Calu3 (cell line): ENCODE results near the gene TMCC1. TPM values are rescaled to one million over a fixed set of nuclear protein-coding genes. Genes with fewer than 3 reads are reported as not detected.

ENCODE experiments used
- BruUV-seq: library from RNA; stranded (reverse); fragments of 400-500 nt; replicated peaks from 2 replicates; lab custom pipeline; 2021; lab: Mats Ljungman, UMichigan
- CTCF ChIA-PET: fragments of 300-600 bp; sonication (Branson Sonifier 250); formaldehyde crosslinking; loops from one replicate; lab custom pipeline; 2022; ENCODE audit warnings: antibody characterized with exemption; lab: Charles Lee
- DNase-seq: peaks from one replicate; pipeline ENCODE4 v3.0.0; 2022
- H3K27ac Mint-ChIP-seq: one replicate; pipeline ENCODE4 v1.8.0; 2022; ENCODE audit warnings: mixed read lengths; ENCODE audit not compliant: unreplicated experiment
- H3K27me3 Mint-ChIP-seq: one replicate; pipeline ENCODE4 v1.8.0; 2022; ENCODE audit warnings: mixed read lengths; ENCODE audit not compliant: unreplicated experiment
- H3K36me3 Mint-ChIP-seq: one replicate; pipeline ENCODE4 v1.8.0; 2022; ENCODE audit warnings: mild to moderate bottlenecking, moderate library complexity, mixed read lengths; ENCODE audit not compliant: insufficient read depth, unreplicated experiment
- H3K4me1 Mint-ChIP-seq: one replicate; pipeline ENCODE4 v1.8.0; 2022; ENCODE audit warnings: mild to moderate bottlenecking, low read depth, mixed read lengths; ENCODE audit not compliant: unreplicated experiment
- H3K4me3 Mint-ChIP-seq: one replicate; pipeline ENCODE4 v1.8.0; 2022; ENCODE audit warnings: mild to moderate bottlenecking, low read depth, moderate library complexity, mixed read lengths; ENCODE audit not compliant: unreplicated experiment
- H3K9me3 Mint-ChIP-seq: one replicate; pipeline ENCODE4 v1.8.0; 2022; ENCODE audit warnings: low read depth, mixed read lengths; ENCODE audit not compliant: unreplicated experiment
- intact Hi-C: fragments of 100-400 bp; cut with micrococcal nuclease; formaldehyde crosslinking; loops from one replicate; pipeline ENCODE4 v1.10.0; 2022; ENCODE audit not compliant: unreplicated experiment
- total RNA-seq: library from RNA; stranded (reverse); gene quantifications from 2 replicates; pipeline ENCODE4 v1.2.3, GENCODE V29; 2022
- TF ChIP-seq, protein P1 (sequence below): fragments of 200-600 bp; IDR thresholded peaks from one replicate; pipeline ENCODE4 v1.8.0; 2022; ENCODE audit warnings: antibody characterized with exemption; ENCODE audit not compliant: unreplicated experiment

The TMCC1 gene
- total RNA-seq, 1 experiment from 2014 or later = 57.2 TPM

DNA sequence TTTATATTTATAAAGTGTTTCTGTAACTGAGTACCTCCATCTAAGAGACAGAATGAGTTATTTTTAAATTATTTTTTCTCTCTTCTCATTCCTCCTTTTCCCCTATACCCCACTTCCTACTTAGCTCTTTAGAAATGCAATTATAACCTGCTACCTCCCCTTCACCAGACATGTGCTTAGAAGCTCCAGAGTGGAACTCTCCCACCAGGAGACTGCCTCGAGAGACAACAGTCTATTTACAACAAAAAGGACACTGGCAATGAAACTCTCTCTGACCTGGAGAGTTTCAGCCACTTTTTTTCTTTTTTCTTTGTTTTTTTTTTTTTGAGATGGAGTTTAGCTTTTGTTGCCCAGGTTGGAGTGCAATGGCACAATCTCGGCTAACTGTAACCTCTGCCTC lies 177.7 kb downstream of the TMCC1 start:
- no peaks in the 10 kb centered on the region for H3K36me3 Mint-ChIP-seq
- H3K4me3 Mint-ChIP-seq = no peak overlapping the region
- intact Hi-C loops = no loop called here
- no peak for DNase-seq
- H3K27me3 Mint-ChIP-seq = no peaks in the 10 kb centered on the region
- H3K4me1 Mint-ChIP-seq = no peaks in the 10 kb centered on the region
- H3K9me3 Mint-ChIP-seq = no peaks in the 10 kb centered on the region
- no peak overlapping the region for H3K27ac Mint-ChIP-seq
- TF ChIP-seq, protein P1, sequence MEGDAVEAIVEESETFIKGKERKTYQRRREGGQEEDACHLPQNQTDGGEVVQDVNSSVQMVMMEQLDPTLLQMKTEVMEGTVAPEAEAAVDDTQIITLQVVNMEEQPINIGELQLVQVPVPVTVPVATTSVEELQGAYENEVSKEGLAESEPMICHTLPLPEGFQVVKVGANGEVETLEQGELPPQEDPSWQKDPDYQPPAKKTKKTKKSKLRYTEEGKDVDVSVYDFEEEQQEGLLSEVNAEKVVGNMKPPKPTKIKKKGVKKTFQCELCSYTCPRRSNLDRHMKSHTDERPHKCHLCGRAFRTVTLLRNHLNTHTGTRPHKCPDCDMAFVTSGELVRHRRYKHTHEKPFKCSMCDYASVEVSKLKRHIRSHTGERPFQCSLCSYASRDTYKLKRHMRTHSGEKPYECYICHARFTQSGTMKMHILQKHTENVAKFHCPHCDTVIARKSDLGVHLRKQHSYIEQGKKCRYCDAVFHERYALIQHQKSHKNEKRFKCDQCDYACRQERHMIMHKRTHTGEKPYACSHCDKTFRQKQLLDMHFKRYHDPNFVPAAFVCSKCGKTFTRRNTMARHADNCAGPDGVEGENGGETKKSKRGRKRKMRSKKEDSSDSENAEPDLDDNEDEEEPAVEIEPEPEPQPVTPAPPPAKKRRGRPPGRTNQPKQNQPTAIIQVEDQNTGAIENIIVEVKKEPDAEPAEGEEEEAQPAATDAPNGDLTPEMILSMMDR = no peak
- CTCF ChIA-PET = no interaction called here
- no TSS peak for BruUV-seq

- BruUV-seq = no TSS peak
- CTCF ChIA-PET = no interaction called here
Measured at GRCh38 chr3:129708328-129708861, 185.1 kb downstream of the TMCC1 start.

DNA sequence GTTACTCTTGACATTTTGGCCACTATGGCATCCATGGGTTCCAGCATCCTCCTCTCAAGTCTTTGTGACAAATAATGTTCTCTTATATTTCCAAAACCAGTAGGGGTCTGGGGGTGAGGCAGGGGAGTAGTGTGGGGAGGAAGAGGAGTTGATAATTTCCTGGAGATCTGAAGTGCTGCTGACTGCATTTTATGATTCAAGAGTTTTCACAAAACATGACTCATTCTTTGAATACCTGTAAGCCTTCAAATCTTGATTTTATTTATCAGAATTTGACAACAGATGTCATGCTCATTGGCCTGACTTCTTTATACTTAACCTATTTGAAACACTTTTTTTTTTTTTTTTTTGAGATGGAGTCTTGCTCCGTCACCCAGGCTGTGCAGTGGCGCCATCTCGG lies 188.2 kb downstream of the TMCC1 start:
- no TSS peak for BruUV-seq
- Mint-ChIP-seq H3K36me3 (no peaks in the 10 kb centered on the region), H3K9me3 (no peaks in the 10 kb centered on the region), H3K27ac (no peak overlapping the region), H3K4me1 (peaks cover 9% of the 10 kb centered on the region), H3K27me3 (no peaks in the 10 kb centered on the region), H3K4me3 (no peak overlapping the region)
- intact Hi-C loops = no loop called here
- CTCF ChIA-PET = interaction anchor here (0.7 kb wide), 1 partner anchor 86 kb away, joined by 4 read pairs; no protein-coding TSS in a partner anchor
- DNase-seq = no peak
- TF ChIP-seq, protein P1 = no peak

More at GRCh38 chr3:129708328-129708861, 185.1 kb downstream of the TMCC1 start:
- no peaks in the 10 kb centered on the region for H3K27me3 Mint-ChIP-seq
- intact Hi-C loops = no loop called here
- H3K9me3 Mint-ChIP-seq = no peaks in the 10 kb centered on the region
- H3K36me3 Mint-ChIP-seq = no peaks in the 10 kb centered on the region
- TF ChIP-seq, protein P1 = no peak
- DNase-seq = no peak
- no peak overlapping the region for H3K4me3 Mint-ChIP-seq
- H3K4me1 Mint-ChIP-seq = peaks cover 6% of the 10 kb centered on the region
- H3K27ac Mint-ChIP-seq = no peak overlapping the region

DNA sequence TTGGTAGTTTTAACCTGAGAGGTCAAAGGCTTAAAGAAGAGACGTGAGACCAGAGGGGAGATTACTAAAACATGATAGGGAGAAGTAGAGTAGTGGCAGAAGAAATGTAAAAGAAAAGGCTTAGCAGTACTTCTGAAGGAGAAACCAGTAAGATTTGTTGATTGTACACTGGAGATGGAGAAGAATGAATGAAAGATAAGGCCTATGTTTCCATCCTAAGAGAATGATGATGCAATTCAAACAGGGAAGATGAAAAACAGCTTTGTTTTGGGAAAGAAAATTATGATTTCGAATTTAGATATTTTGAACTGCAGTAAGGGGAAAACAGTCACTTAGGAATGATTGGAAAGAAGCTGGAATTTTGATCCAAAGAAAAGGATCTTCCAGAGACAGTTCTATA lies 189.6 kb downstream of the TMCC1 start:
- Mint-ChIP-seq H3K4me3 (no peak overlapping the region), H3K36me3 (no peaks in the 10 kb centered on the region), H3K9me3 (no peaks in the 10 kb centered on the region), H3K27ac (peak overlapping the region; percentile 7), H3K4me1 (peaks cover 9% of the 10 kb centered on the region), H3K27me3 (no peaks in the 10 kb centered on the region)
- TF ChIP-seq, protein P1 = no peak
- CTCF ChIA-PET = no interaction called here
- no peak for DNase-seq
- intact Hi-C loops = no loop called here
- no TSS peak for BruUV-seq
